ENCODE data around the gene KCNQ1.

DNA sequence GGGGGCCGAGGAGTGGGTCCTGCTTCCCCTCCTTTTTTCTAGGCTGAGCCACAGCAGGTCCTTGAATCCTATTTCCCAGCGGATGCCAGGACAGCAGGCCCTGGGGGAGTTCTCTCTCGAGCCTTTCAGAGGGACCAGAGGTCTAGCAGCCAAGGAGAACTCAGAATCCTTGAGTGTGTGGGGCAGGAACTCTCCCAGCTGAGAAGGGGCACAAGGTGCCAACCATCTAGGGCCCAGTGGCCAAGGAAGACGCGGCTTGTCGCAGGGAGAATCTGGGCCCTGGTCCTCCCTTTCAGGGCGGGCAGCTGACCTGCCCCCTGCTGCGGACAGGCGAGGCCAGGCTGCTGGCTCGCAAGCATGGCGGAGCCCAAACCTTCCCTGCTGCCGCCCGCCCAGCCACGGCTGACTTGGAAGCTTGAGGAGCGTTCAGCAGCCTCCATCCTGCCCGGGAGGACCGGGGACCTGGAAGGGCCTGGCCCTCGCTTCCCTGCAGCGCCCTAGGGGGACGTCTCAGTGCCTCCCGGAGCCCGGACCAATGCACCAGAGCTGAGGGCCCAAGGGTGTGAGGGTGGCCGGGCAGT is 45.2 kb upstream of the KCNQ1 start:
- TF ChIP-seq, protein P1, sequence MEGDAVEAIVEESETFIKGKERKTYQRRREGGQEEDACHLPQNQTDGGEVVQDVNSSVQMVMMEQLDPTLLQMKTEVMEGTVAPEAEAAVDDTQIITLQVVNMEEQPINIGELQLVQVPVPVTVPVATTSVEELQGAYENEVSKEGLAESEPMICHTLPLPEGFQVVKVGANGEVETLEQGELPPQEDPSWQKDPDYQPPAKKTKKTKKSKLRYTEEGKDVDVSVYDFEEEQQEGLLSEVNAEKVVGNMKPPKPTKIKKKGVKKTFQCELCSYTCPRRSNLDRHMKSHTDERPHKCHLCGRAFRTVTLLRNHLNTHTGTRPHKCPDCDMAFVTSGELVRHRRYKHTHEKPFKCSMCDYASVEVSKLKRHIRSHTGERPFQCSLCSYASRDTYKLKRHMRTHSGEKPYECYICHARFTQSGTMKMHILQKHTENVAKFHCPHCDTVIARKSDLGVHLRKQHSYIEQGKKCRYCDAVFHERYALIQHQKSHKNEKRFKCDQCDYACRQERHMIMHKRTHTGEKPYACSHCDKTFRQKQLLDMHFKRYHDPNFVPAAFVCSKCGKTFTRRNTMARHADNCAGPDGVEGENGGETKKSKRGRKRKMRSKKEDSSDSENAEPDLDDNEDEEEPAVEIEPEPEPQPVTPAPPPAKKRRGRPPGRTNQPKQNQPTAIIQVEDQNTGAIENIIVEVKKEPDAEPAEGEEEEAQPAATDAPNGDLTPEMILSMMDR (IDR thresholded peaks at IDR 0.05; ENCODE audit: insufficient read depth, low read length, poor library complexity, severe bottlenecking): no peak
- no peak for TF ChIP-seq EZH2phosphoT487 (conservative IDR thresholded peaks at IDR 0.05; ENCODE audit: low read length)
